ENCODE measurements around the gene TCP11.

Gene TCP11

DNA sequence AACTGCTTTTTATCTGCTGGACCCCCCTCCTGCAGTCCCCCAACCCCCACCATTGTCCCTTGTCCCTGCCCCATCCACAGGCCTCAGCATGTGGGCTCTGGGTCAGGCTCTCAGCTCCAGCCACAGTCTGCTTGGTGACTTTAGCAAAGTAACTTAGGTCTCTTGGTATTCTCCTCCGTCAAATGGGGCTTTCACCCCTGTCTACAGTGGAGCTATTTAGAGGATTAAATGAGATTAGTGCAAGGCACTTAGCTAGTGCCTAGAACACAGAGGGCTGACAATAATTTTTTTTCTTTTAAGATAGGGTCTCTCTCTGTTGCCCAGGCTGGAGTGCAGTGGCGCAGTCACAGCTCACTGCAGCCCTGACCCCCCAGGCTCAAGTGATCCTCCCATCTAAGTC, 71.9 kb downstream of the TCP11 start:
- Histone ChIP-seq H3K4me2 (ENCODE audit: low read length) (no peak overlapping the region), H3K9me3 (ENCODE audit: control insufficient read depth, insufficient read depth, low read length) (no peaks in the 10 kb centered on the region), H3F3A (ENCODE audit: control insufficient read depth, insufficient read depth) (no peaks in the 10 kb centered on the region), H3K36me3 (ENCODE audit: control insufficient read depth, low read length) (no peaks in the 10 kb centered on the region), H3K9me2 (replicated peaks; ENCODE audit: control insufficient read depth, low read length) (no peaks in the 10 kb centered on the region), H3K4me3 (ENCODE audit: low read length) (no peak overlapping the region), H3K4me1 (ENCODE audit: control insufficient read depth, low read length) (no peaks in the 10 kb centered on the region), H3K27me3 (ENCODE audit: control insufficient read depth, low read length) (no peaks in the 10 kb centered on the region), H3K79me2 (ENCODE audit: control insufficient read depth, low read length) (no peaks in the 10 kb centered on the region), H4K20me1 (ENCODE audit: control insufficient read depth, insufficient read depth, low read depth, low read length) (no peaks in the 10 kb centered on the region), H3K27ac (ENCODE audit: low read depth, low read length) (no peak overlapping the region)
- TF ChIP-seq EZH2phosphoT487 (IDR thresholded peaks at IDR 0.05; ENCODE audit: borderline replicate concordance, low read length), result no peak
- TF ChIP-seq, protein P1, sequence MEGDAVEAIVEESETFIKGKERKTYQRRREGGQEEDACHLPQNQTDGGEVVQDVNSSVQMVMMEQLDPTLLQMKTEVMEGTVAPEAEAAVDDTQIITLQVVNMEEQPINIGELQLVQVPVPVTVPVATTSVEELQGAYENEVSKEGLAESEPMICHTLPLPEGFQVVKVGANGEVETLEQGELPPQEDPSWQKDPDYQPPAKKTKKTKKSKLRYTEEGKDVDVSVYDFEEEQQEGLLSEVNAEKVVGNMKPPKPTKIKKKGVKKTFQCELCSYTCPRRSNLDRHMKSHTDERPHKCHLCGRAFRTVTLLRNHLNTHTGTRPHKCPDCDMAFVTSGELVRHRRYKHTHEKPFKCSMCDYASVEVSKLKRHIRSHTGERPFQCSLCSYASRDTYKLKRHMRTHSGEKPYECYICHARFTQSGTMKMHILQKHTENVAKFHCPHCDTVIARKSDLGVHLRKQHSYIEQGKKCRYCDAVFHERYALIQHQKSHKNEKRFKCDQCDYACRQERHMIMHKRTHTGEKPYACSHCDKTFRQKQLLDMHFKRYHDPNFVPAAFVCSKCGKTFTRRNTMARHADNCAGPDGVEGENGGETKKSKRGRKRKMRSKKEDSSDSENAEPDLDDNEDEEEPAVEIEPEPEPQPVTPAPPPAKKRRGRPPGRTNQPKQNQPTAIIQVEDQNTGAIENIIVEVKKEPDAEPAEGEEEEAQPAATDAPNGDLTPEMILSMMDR (IDR thresholded peaks at IDR 0.05; ENCODE audit: low read depth, low read length, poor library complexity, severe bottlenecking), result no peak

DNA sequence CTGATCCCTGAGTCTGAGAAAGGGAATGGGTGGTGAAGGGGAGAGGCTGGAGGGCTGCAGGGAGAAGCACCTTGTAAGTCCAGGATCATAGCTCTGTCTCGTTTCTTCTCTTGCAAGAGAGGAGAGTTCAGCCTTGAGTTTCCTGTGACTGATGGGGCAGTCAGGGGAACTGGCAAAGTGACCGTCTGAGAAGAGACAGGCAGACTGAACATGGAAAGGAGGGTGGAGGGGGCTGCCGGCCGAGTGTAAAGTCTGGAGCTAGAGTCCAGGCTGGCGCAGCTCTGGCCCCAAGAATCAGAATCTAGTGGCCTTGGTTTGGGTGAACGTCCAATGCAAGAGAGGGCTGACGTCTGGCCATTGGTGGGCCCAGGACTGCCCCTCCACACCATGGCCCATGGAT, 72.5 kb downstream of the TCP11 start:
- H3K79me2 ChIP-seq (ENCODE audit: control insufficient read depth, low read length), result no peaks in the 10 kb centered on the region
- no peaks in the 10 kb centered on the region for H3K4me1 ChIP-seq (ENCODE audit: control insufficient read depth, low read length)
- H4K20me1 ChIP-seq (ENCODE audit: control insufficient read depth, insufficient read depth, low read depth, low read length), result no peaks in the 10 kb centered on the region
- H3K4me2 ChIP-seq (ENCODE audit: low read length), result no peak overlapping the region
- no peaks in the 10 kb centered on the region for H3K27me3 ChIP-seq (ENCODE audit: control insufficient read depth, low read length)
- H3K36me3 ChIP-seq (ENCODE audit: control insufficient read depth, low read length), result no peaks in the 10 kb centered on the region
- no peak overlapping the region for H3K27ac ChIP-seq (ENCODE audit: low read depth, low read length)
- H3K4me3 ChIP-seq (ENCODE audit: low read length), result no peak overlapping the region
- H3K9me3 ChIP-seq (ENCODE audit: control insufficient read depth, insufficient read depth, low read length), result no peaks in the 10 kb centered on the region
- TF ChIP-seq EZH2phosphoT487 (IDR thresholded peaks at IDR 0.05; ENCODE audit: borderline replicate concordance, low read length), result no peak
- H3K9me2 ChIP-seq (replicated peaks; ENCODE audit: control insufficient read depth, low read length), result no peaks in the 10 kb centered on the region
- H3F3A ChIP-seq (ENCODE audit: control insufficient read depth, insufficient read depth), result no peaks in the 10 kb centered on the region

DNA sequence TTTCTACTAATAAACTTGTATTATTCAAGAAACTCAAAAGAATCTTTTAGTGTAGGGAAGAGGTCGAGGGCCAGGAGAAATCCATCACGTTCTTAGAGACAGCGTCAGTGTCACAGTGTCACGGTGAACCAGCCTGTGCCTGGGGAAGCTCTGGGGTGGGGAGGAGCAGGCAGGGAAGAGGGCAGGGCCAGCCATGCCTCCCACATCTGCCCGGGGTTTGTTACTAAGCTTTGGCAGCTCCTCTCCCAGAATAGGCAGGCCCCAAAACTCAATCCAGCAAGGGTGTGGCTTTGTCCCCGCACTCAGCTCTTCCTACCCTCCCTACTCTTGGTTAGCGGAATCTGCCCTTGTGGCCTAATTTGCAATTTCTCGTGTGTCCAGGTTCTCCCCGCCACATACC, 72.9 kb downstream of the TCP11 start:
- Histone ChIP-seq H3K79me2 (ENCODE audit: control insufficient read depth, low read length) (no peaks in the 10 kb centered on the region), H3K27me3 (ENCODE audit: control insufficient read depth, low read length) (no peaks in the 10 kb centered on the region), H3K4me2 (ENCODE audit: low read length) (no peak overlapping the region), H3K36me3 (ENCODE audit: control insufficient read depth, low read length) (no peaks in the 10 kb centered on the region), H3K27ac (ENCODE audit: low read depth, low read length) (no peak overlapping the region), H3K9me3 (ENCODE audit: control insufficient read depth, insufficient read depth, low read length) (no peaks in the 10 kb centered on the region), H4K20me1 (ENCODE audit: control insufficient read depth, insufficient read depth, low read depth, low read length) (no peaks in the 10 kb centered on the region), H3K4me3 (ENCODE audit: low read length) (no peak overlapping the region), H3K9me2 (replicated peaks; ENCODE audit: control insufficient read depth, low read length) (no peaks in the 10 kb centered on the region), H3F3A (ENCODE audit: control insufficient read depth, insufficient read depth) (no peaks in the 10 kb centered on the region), H3K4me1 (ENCODE audit: control insufficient read depth, low read length) (no peaks in the 10 kb centered on the region)
- TF ChIP-seq, protein P1 (IDR thresholded peaks at IDR 0.05; ENCODE audit: low read depth, low read length, poor library complexity, severe bottlenecking), result no peak
- TF ChIP-seq EZH2phosphoT487 (IDR thresholded peaks at IDR 0.05; ENCODE audit: borderline replicate concordance, low read length), result no peak

Measured in DOHH2 (cell line).